ENCODE data around the gene CASP9.

DNA sequence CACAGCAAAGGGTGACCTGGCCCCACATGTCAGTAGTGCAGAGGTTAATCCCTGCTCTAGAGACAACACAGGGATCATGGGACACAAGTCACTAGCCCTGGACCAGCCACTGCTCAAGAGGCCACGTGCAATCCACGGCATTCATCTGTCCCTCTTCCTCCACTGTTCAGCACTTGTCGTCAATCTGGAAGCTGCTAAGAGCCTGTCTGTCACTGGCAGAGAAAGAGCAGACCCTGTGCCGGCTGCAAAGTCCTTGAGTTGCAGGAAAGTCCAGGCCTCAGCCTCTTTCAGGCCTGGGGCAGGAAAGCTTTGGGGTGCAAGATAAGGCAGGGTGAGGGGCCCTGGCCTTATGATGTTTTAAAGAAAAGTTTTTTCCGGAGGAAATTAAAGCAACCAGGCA, 31.4 kb downstream of the CASP9 start:
- TF ChIP-seq, protein P1, sequence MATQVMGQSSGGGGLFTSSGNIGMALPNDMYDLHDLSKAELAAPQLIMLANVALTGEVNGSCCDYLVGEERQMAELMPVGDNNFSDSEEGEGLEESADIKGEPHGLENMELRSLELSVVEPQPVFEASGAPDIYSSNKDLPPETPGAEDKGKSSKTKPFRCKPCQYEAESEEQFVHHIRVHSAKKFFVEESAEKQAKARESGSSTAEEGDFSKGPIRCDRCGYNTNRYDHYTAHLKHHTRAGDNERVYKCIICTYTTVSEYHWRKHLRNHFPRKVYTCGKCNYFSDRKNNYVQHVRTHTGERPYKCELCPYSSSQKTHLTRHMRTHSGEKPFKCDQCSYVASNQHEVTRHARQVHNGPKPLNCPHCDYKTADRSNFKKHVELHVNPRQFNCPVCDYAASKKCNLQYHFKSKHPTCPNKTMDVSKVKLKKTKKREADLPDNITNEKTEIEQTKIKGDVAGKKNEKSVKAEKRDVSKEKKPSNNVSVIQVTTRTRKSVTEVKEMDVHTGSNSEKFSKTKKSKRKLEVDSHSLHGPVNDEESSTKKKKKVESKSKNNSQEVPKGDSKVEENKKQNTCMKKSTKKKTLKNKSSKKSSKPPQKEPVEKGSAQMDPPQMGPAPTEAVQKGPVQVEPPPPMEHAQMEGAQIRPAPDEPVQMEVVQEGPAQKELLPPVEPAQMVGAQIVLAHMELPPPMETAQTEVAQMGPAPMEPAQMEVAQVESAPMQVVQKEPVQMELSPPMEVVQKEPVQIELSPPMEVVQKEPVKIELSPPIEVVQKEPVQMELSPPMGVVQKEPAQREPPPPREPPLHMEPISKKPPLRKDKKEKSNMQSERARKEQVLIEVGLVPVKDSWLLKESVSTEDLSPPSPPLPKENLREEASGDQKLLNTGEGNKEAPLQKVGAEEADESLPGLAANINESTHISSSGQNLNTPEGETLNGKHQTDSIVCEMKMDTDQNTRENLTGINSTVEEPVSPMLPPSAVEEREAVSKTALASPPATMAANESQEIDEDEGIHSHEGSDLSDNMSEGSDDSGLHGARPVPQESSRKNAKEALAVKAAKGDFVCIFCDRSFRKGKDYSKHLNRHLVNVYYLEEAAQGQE (IDR thresholded peaks at IDR 0.05; ENCODE audit: insufficient replicate concordance, low read depth) = no peak
- TF ChIP-seq, protein P2, sequence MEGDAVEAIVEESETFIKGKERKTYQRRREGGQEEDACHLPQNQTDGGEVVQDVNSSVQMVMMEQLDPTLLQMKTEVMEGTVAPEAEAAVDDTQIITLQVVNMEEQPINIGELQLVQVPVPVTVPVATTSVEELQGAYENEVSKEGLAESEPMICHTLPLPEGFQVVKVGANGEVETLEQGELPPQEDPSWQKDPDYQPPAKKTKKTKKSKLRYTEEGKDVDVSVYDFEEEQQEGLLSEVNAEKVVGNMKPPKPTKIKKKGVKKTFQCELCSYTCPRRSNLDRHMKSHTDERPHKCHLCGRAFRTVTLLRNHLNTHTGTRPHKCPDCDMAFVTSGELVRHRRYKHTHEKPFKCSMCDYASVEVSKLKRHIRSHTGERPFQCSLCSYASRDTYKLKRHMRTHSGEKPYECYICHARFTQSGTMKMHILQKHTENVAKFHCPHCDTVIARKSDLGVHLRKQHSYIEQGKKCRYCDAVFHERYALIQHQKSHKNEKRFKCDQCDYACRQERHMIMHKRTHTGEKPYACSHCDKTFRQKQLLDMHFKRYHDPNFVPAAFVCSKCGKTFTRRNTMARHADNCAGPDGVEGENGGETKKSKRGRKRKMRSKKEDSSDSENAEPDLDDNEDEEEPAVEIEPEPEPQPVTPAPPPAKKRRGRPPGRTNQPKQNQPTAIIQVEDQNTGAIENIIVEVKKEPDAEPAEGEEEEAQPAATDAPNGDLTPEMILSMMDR (IDR thresholded peaks at IDR 0.05; ENCODE audit: insufficient read depth, low read length) = no peak

All from HL-60 (cell line).